ENCODE data around the gene SSC4D.

SSC4D gene

DNA sequence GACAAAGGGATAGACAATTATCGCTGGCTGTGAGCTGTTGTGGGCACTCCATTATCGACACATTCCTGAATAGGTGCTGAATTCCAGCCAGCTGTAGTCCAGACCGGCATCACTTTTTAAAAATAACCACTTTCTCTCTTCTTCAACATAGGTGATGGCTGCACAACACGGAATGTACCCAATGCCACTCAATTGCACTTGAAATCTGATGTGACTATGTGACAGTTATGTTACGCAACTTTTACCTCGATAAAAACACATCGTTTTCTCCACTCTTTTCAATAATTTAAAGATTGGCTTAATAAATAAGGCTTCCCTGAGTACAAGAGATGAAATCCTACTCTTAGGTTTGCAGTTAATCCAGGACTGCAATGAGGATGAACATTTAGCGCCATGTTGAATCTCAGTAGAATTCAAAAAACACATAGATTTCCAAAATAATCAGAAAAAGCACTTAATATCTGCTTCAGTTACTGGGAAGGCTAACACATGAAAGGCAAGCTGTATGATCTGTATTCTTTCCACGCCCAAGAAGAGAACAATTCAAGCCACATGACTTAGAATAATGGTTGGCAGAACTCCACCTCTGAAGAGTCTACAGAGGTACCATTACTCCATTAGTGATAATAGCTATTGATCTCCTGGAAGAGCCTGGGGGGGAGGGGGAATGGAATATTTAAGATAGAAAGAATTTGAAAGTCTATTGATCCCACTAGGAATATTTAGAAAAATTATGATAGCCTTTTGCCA lies 54.3 kb downstream of the SSC4D start:
- no peak for TF ChIP-seq CTCF (IDR thresholded peaks at IDR 0.05; ENCODE audit: borderline replicate concordance, control extremely low read depth, extremely low read depth, insufficient read depth, missing control alignments)
- no peak for DNase-seq (ENCODE audit: low spot score)
- in situ Hi-C loops (cut with MboI; ENCODE audit: low sequenced_read_pairs, unreplicated experiment) = no loop called here

GRCh38 chr7:76354516-76354915 lies 55.0 kb downstream of the SSC4D start:
- in situ Hi-C loops (cut with MboI; ENCODE audit: low sequenced_read_pairs, unreplicated experiment) = no loop called here
- TF ChIP-seq CTCF (IDR thresholded peaks at IDR 0.05; ENCODE audit: borderline replicate concordance, control extremely low read depth, extremely low read depth, insufficient read depth, missing control alignments) = no peak
- DNase-seq (ENCODE audit: low spot score) = no peak

GRCh38 chr7:76353744-76354143 lies 55.8 kb downstream of the SSC4D start:
- TF ChIP-seq CTCF (IDR thresholded peaks at IDR 0.05; ENCODE audit: borderline replicate concordance, control extremely low read depth, extremely low read depth, insufficient read depth, missing control alignments) = no peak
- in situ Hi-C loops (cut with MboI; ENCODE audit: low sequenced_read_pairs, unreplicated experiment) = no loop called here
- DNase-seq (ENCODE audit: low spot score) = no peak

DNA sequence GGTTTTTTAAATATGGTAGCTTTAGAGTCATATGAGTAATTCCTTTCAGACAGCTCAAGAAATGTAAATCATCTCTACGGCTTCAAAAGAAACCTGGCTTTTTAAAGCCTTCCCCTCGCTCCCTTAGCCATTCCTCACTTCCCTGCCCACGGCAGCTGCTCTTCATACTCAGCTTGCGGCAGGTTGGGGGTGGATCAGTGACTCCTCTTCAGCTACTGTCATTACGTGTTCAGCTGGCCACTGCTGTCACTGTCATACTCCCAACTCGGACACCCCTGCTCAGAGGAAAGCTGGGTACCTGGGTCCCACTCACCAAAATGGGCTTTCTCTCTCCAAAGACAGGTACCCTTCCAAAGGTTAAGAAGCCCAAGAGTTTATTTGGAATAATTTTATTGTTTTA lies 57.3 kb downstream of the SSC4D start:
- in situ Hi-C loops (cut with MboI; ENCODE audit: low sequenced_read_pairs, unreplicated experiment) = no loop called here
- DNase-seq (ENCODE audit: low spot score) = no peak
- TF ChIP-seq CTCF (IDR thresholded peaks at IDR 0.05; ENCODE audit: borderline replicate concordance, control extremely low read depth, extremely low read depth, insufficient read depth, missing control alignments) = no peak

GRCh38 chr7:76351372-76351771 lies 58.1 kb downstream of the SSC4D start:
- in situ Hi-C loops (cut with MboI; ENCODE audit: low sequenced_read_pairs, unreplicated experiment) = no loop called here
- no peak for DNase-seq (ENCODE audit: low spot score)
- no peak for TF ChIP-seq CTCF (IDR thresholded peaks at IDR 0.05; ENCODE audit: borderline replicate concordance, control extremely low read depth, extremely low read depth, insufficient read depth, missing control alignments)

- DNase-seq (ENCODE audit: low spot score) = no peak
- in situ Hi-C loops (cut with MboI; ENCODE audit: low sequenced_read_pairs, unreplicated experiment) = no loop called here
- no peak for TF ChIP-seq CTCF (IDR thresholded peaks at IDR 0.05; ENCODE audit: borderline replicate concordance, control extremely low read depth, extremely low read depth, insufficient read depth, missing control alignments)
Measured at GRCh38 chr7:76349313-76349885, 60.1 kb downstream of the SSC4D start.

Measured in GM13976 (cell line).